Measurements from ENCODE around the gene PGBD1. TPM values are rescaled to one million over a fixed set of nuclear protein-coding genes. Genes with fewer than 3 reads are reported as not detected.
A peak's percentile ranks its signal among the peaks of the same experiment; 100 is the strongest.

The PGBD1 gene
- total and polyA plus RNA-seq, 11 donors, result 1.7 to 4.6 (median 2.9) TPM

DNA sequence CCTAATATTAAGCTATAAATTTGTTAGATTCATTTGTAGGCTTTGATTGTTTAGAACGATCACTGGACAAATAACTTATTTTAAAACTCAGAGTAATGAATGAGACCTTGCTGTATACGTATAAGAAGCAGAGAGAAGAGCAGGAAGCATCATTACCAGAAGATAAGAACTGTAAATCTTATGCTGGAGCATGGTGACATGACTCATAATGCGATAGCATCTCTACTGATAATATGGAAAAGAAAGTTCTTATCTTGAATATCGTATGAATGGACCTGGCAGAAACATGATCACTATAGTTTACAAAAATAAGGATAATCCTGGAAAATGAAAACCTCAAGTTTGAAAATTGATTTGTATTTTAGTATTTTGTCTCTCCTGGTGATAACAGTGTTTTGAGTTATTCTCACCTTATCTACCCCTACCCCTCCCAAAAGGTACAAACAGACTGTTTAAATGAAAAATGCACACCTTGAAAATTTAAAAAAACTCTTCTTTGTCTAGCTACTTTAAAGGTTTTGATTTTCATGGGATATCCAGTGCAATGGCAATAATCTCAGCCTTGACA, 16.5 kb upstream of the PGBD1 start:
- DNase-seq, result no peak
- ATAC-seq, result no peak
- H3K4me1 ChIP-seq, result peaks cover 0 to 34% (median 12%) of the 10 kb centered on the region in 12 donors
- H3K27me3 ChIP-seq, result no peaks in the 10 kb centered on the region
- H3K4me3 ChIP-seq, result no peak overlapping the region
- intact Hi-C loops (cut with DNase I), result loop anchor here in 5 of 10 donors (5.0 kb wide), 5 partner anchors 67 to 128 kb away; partner anchors contain the start of genes ZSCAN31 (in 3 of the 5) and ZKSCAN8 (in 1 of the 5)
- H3K9me3 ChIP-seq, result peaks cover 0 to 16% (median 5%) of the 10 kb centered on the region in 12 donors
- TF ChIP-seq CTCF (IDR thresholded peaks at IDR 0.05), result no peak
- no peak for TF ChIP-seq POLR2A (IDR thresholded peaks at IDR 0.05)
- H3K27ac ChIP-seq, result no peak overlapping the region
- no peaks in the 10 kb centered on the region for H3K36me3 ChIP-seq
- WGBS, 4 donors, result 59 to 65% (median 63%) methylated on average over 4 of the region's 4 CpGs

DNA sequence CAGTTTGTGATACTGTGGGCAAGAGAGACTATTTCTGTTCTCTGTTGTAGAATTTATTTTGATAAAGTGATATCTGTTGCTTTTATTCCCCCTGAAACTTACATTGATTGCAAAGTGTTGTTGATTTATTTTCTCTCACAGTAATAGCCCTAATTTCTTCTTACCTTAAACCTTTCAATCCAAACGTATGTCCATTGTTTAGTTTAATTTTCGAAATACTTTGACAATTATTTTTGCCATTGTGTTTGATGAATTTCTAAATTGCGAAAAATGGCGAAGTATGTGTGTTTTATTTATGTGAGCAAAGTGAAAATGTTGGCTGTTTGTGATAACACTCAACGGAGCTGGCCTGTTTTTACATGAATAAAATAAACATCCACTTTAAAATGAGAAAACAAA, 14.8 kb upstream of the PGBD1 start:
- DNase-seq, result no peak
- TF ChIP-seq POLR2A (IDR thresholded peaks at IDR 0.05), result no peak
- no peak for TF ChIP-seq CTCF (IDR thresholded peaks at IDR 0.05)
- H3K27me3 ChIP-seq, result no peaks in the 10 kb centered on the region
- intact Hi-C loops (cut with DNase I), result loop anchor here in 5 of 10 donors (5.0 kb wide), 5 partner anchors 66 to 129 kb away; partner anchors contain the start of genes ZSCAN31 (in 3 of the 5) and ZKSCAN8 (in 1 of the 5)
- H3K36me3 ChIP-seq, result peaks cover 0 to 6% (median 0%) of the 10 kb centered on the region in 9 donors
- 11 to 23% (median 15%) methylated on average over 5 of the region's 5 CpGs for WGBS, 4 donors
- H3K9me3 ChIP-seq, result no peaks in the 10 kb centered on the region
- H3K4me3 ChIP-seq, result peak overlapping the region; percentile 29 to 88 (median 76)
- H3K4me1 ChIP-seq, result peaks cover 0 to 35% (median 12%) of the 10 kb centered on the region in 12 donors
- peak overlapping the region; percentile 45 to 93 (median 87) for H3K27ac ChIP-seq
- ATAC-seq, result no peak

DNA sequence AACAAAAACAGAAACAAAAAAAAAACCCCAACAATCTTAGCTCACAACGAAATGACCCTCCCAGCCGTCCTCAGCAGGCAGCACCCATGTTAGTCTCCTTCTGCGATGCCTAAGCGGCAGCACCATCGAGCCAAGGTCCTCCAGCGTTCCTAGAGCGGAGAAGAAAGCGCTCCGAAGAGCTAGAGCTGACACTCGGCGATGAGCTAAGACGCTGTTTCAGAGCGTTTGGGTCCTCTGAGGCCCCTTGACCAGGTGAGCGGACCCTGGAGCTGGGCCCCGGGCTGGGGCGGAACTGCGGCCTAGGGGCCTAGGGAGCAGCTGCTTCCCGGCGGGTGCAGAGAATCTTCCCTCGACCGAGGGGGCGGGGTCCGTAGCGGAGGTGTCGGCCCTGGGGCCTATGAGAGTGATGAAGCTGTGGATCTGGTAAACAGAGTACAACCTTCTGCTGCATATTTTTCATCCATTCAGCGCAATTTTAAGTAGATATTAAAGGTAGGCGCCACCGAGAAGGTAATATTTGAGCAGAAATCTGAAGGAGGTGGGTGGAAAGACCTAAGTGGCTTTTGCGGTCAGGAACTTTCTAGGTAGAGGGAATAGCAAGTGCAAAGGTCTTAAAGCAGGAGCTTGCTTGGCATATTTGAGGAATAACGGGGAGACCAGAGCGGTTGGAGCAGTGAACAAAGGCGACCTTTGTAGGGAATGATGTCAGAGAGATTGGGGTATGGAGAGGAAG, 14.2 kb upstream of the PGBD1 start, which contains the start of gene ZSCAN26:
TSS of gene ZSCAN26 (plus strand) at position 182 of the 733 bp plus-strand sequence. CDS start 4,777 bp downstream, outside the sequence.
- ATAC-seq (peak; percentile 92 to 99 (median 98)), DNase-seq (peak; percentile 79 to 88 (median 87))
- Histone ChIP-seq H3K27me3 (no peaks in the 10 kb centered on the region), H3K9me3 (no peaks in the 10 kb centered on the region), H3K27ac (peak within 1 kb of the TSS; percentile 45 to 93 (median 87)), H3K36me3 (peaks cover 0 to 12% (median 4%) of the 10 kb centered on the region in 9 donors), H3K4me1 (peaks cover 0 to 35% (median 12%) of the 10 kb centered on the region in 12 donors), H3K4me3 (peak within 1 kb of the TSS; percentile 29 to 88 (median 76))
- TF ChIP-seq CTCF (IDR thresholded peaks at IDR 0.05) (peak in 1 of 12 donors; percentile 14), POLR2A (IDR thresholded peaks at IDR 0.05) (peak in 1 of 2 donors; percentile 53)
- intact Hi-C loops (cut with DNase I), result loop anchor here in 5 of 10 donors (5.0 kb wide), 5 partner anchors 65 to 130 kb away; partner anchors contain the start of genes ZSCAN31 (in 3 of the 5) and ZKSCAN8 (in 1 of the 5)
- WGBS, 4 donors, result 0 to 1% (median 1%) methylated on average over 30 to 32 of the region's 32 CpGs

GRCh38 chr6:28267695-28268059, 13.7 kb upstream of the PGBD1 start:
- intact Hi-C loops (cut with DNase I), result loop anchor here in 5 of 10 donors (5.0 kb wide), 5 partner anchors 65 to 130 kb away; partner anchors contain the start of genes ZSCAN31 (in 3 of the 5) and ZKSCAN8 (in 1 of the 5)
- peaks cover 0 to 18% (median 10%) of the 10 kb centered on the region in 9 donors for H3K36me3 ChIP-seq
- no peaks in the 10 kb centered on the region for H3K27me3 ChIP-seq
- WGBS, 4 donors, result 0 to 2% (median 1%) methylated on average over 1 of the region's 1 CpG
- H3K4me3 ChIP-seq, result peak overlapping the region; percentile 29 to 88 (median 76)
- H3K27ac ChIP-seq, result peak overlapping the region in 11 of 12 donors; percentile 45 to 93 (median 88)
- ATAC-seq (no peak), DNase-seq (no peak)
- H3K9me3 ChIP-seq, result no peaks in the 10 kb centered on the region
- H3K4me1 ChIP-seq, result peaks cover 0 to 35% (median 12%) of the 10 kb centered on the region in 12 donors
- TF ChIP-seq POLR2A (IDR thresholded peaks at IDR 0.05), result no peak
- TF ChIP-seq CTCF (IDR thresholded peaks at IDR 0.05), result no peak
